Endothelial cell of umbilical vein (primary cell): ENCODE data around the gene CDKL4. TPM values are rescaled to one million over a fixed set of nuclear protein-coding genes. Genes with fewer than 3 reads are reported as not detected.

Source experiments
- BruUV-seq: library from RNA; stranded (reverse); fragments of 400-500 nt; replicated peaks from 2 replicates; lab custom pipeline; 2021; lab: Mats Ljungman, UMichigan
- CTCF ChIA-PET: fragments of 300-600, 350-600 bp; sonication (Branson Sonifier 250); formaldehyde crosslinking; loops from one replicate; lab custom pipeline; 2021; ENCODE audit warnings: antibody characterized with exemption, inconsistent platforms; lab: Charles Lee
- POLR2A ChIA-PET: fragments of 300-600, 350-600 bp; sonication (Branson Sonifier 250); formaldehyde crosslinking; loops from one replicate; lab custom pipeline; 2021; ENCODE audit warnings: antibody characterized with exemption, inconsistent platforms; lab: Charles Lee
- DNase-seq: peaks from one replicate; pipeline ENCODE4 v3.0.0-alpha.2; 2011; ENCODE audit warnings: low read depth, low spot score
- FAIRE-seq: peaks from 2 replicates; lab custom pipeline; 2011; peaks lifted over from hg19 to GRCh38; lab: Jason Lieb, UNC
- H2AFZ ChIP-seq: 2 replicates; pipeline ENCODE4 v1.6.0; 2012; ENCODE audit warnings: low read depth, low read length, control low read depth, inconsistent platforms
- H3K27ac ChIP-seq: 2 replicates; pipeline ENCODE4 v1.5.1; 2011; ENCODE audit warnings: low read depth, mild to moderate bottlenecking, control low read depth, low read length, moderate library complexity; ENCODE audit not compliant: insufficient read depth
- H3K27me3 ChIP-seq, 2 experiments: 2 replicates each; pipeline versions ENCODE4 v1.6.0 to v1.6.1; 2011; ENCODE audit warnings: low read length in 2 of 2, mixed read lengths in 1 of 2; ENCODE audit not compliant: control insufficient read depth in 2 of 2, insufficient read depth in 2 of 2
- H3K36me3 ChIP-seq, 2 experiments: 2 replicates in 1 of 2; 3 replicates in 1 of 2; pipeline ENCODE4 v1.5.1; 2011; ENCODE audit warnings: low read length in 2 of 2, mild to moderate bottlenecking in 1 of 2, moderate library complexity in 1 of 2; ENCODE audit not compliant: control insufficient read depth in 2 of 2, insufficient read depth in 2 of 2; ENCODE audit errors: extremely low read depth in 1 of 2
- H3K4me1 ChIP-seq: 3 replicates; pipeline ENCODE4 v1.5.1; 2011; ENCODE audit warnings: mild to moderate bottlenecking, low read length; ENCODE audit not compliant: control insufficient read depth, insufficient read depth; ENCODE audit errors: extremely low read depth
- H3K4me2 ChIP-seq: 2 replicates; pipeline ENCODE4 v1.6.1; 2011; ENCODE audit warnings: low read length, control low read depth, mixed read lengths; ENCODE audit not compliant: insufficient read depth
- H3K4me3 ChIP-seq, 3 experiments: fragments of 200-600 bp in 1 of 3; sonication (generic), shearing (Covaris generic) in 1 of 3; replicated peaks in 1 of 3; 2 replicates each; pipeline ENCODE4 v1.5.1; 2011 to 2016; ENCODE audit warnings: control low read depth in 3 of 3, low read length in 3 of 3, mild to moderate bottlenecking in 2 of 3, inconsistent platforms in 1 of 3, low read depth in 1 of 3, moderate library complexity in 1 of 3; ENCODE audit not compliant: insufficient read depth in 1 of 3
- H3K79me2 ChIP-seq: 2 replicates; pipeline ENCODE4 v1.6.0; 2012; ENCODE audit warnings: low read length, inconsistent platforms; ENCODE audit not compliant: control insufficient read depth, insufficient read depth
- H3K9ac ChIP-seq: replicated peaks from 2 replicates; pipeline ENCODE3; 2011; ENCODE audit warnings: low read length, control low read depth; ENCODE audit not compliant: insufficient read depth; ENCODE audit errors: extremely low read depth
- H3K9me1 ChIP-seq: replicated peaks from 3 replicates; pipeline ENCODE4 v1.6.0; 2011; ENCODE audit warnings: mild to moderate bottlenecking, low read length; ENCODE audit not compliant: control insufficient read depth, insufficient read depth; ENCODE audit errors: extremely low read depth
- H3K9me3 ChIP-seq: replicated peaks from 2 replicates; pipeline ENCODE4 v1.5.1; 2012; ENCODE audit warnings: low read length, inconsistent platforms; ENCODE audit not compliant: control insufficient read depth, insufficient read depth
- H4K20me1 ChIP-seq: replicated peaks from 2 replicates; pipeline ENCODE3; 2011; ENCODE audit warnings: mild to moderate bottlenecking, low read length; ENCODE audit not compliant: control insufficient read depth, insufficient read depth; ENCODE audit errors: extremely low read depth
- CTCF ChIP-seq, 2 donors: IDR thresholded peaks; 1 replicate in 1 of 2; 2 replicates in 1 of 2; pipeline ENCODE4 v1.5.1; 2011; ENCODE audit warnings: low read length in 2 of 2, mild to moderate bottlenecking in 2 of 2, moderate library complexity in 2 of 2, control low read depth in 1 of 2, inconsistent platforms in 1 of 2, low read depth in 1 of 2; ENCODE audit not compliant: insufficient read depth in 1 of 2; ENCODE audit errors: extremely low read depth in 1 of 2
- EZH2 ChIP-seq: IDR thresholded peaks from 2 replicates; pipeline ENCODE4 v1.6.1; 2012; ENCODE audit warnings: borderline replicate concordance, low read depth, mild to moderate bottlenecking, moderate library complexity, low read length, inconsistent platforms; ENCODE audit not compliant: severe bottlenecking
- FOS ChIP-seq: IDR thresholded peaks from 2 replicates; pipeline ENCODE4 v1.6.1; 2011; ENCODE audit warnings: mild to moderate bottlenecking, low read length, moderate library complexity, borderline replicate concordance; ENCODE audit not compliant: insufficient read depth
- GATA2 ChIP-seq: IDR thresholded peaks from 2 replicates; pipeline ENCODE4 v1.7.0; 2011; ENCODE audit warnings: low read depth, mild to moderate bottlenecking, moderate library complexity, mixed read lengths, low read length; ENCODE audit not compliant: insufficient read length, insufficient read depth
- JUN ChIP-seq: IDR thresholded peaks from 2 replicates; pipeline ENCODE4 v1.6.1; 2011; ENCODE audit warnings: borderline replicate concordance, low read depth; ENCODE audit not compliant: insufficient read length, insufficient read depth
- MAX ChIP-seq: IDR thresholded peaks from 2 replicates; pipeline ENCODE4 v1.6.1; 2011; ENCODE audit not compliant: insufficient read depth, insufficient read length
- MYC ChIP-seq: IDR thresholded peaks from one replicate; pipeline ENCODE4 v1.6.1; 2011; ENCODE audit warnings: mild to moderate bottlenecking, low read depth, low read length
- POLR2A ChIP-seq: IDR thresholded peaks from 2 replicates; pipeline ENCODE4 v1.6.1; 2012; ENCODE audit warnings: low read depth, mild to moderate bottlenecking, control low read depth, low read length
- POLR2AphosphoS5 ChIP-seq: IDR thresholded peaks from 2 replicates; pipeline ENCODE4 v1.6.1; 2012; ENCODE audit warnings: low read depth, mild to moderate bottlenecking, control low read depth, low read length, moderate library complexity; ENCODE audit not compliant: insufficient read depth
- dilution Hi-C: fragments of 300-500 bp; cut with MboI; formaldehyde crosslinking; loops from one replicate; pipeline ENCODE4 v1.15.0; 2019; ENCODE audit warnings: low sequenced_read_pairs; ENCODE audit not compliant: extremely low pct_ligation_motif_present
- intact Hi-C: fragments of 100-400 bp; cut with micrococcal nuclease; formaldehyde crosslinking; loops from one replicate; pipeline ENCODE4 v1.10.0; 2022
- polyA plus RNA-seq, 4 experiments: library from polyadenylated mRNA; depleted of rRNA in 3 of 4; stranded (reverse) in 3 of 4; unstranded in 1 of 4; fragments of >200 nt; gene quantifications; 2 replicates each; pipeline versions ENCODE4 v1.2.1 to v1.2.3, GENCODE V29; 2011 to 2012; ENCODE audit warnings: missing spikeins in 1 of 4
- total RNA-seq: library from RNA; stranded (reverse); gene quantifications from 2 replicates; pipeline ENCODE4 v1.2.3, GENCODE V29; 2021

Gene CDKL4
- total and polyA plus RNA-seq, 2 donors (not counting 3 experiments of a cell fraction or from before 2014, with no cell fraction given), result 0.17 to 0.75 TPM

GRCh38 chr2:39140322-39140847 is 103.4 kb downstream of the CDKL4 start:
- no peak for FAIRE-seq
- no TSS peak for BruUV-seq

More at GRCh38 chr2:39140322-39140847, 103.4 kb downstream of the CDKL4 start:
- H3K36me3 ChIP-seq, result no peaks in the 10 kb centered on the region
- no peak overlapping the region for H3K4me3 ChIP-seq
- POLR2A ChIA-PET, result no interaction called here
- intact Hi-C loops, result no loop called here
- H3K27me3 ChIP-seq, result peaks cover 0 to 3% of the 10 kb centered on the region in 2 experiments
- H3K4me1 ChIP-seq, result no peaks in the 10 kb centered on the region
- CTCF ChIA-PET, result interaction anchor here (1.3 kb wide), 1 partner anchor 9 kb away, joined by 3 read pairs; no protein-coding TSS in a partner anchor
- no peaks in the 10 kb centered on the region for H3K9me3 ChIP-seq
- H4K20me1 ChIP-seq, result no peaks in the 10 kb centered on the region
- dilution Hi-C loops, result no loop called here
- H3K4me2 ChIP-seq, result no peak overlapping the region
- no peak overlapping the region for H3K27ac ChIP-seq
- no peaks in the 10 kb centered on the region for H3K9me1 ChIP-seq
- H3K79me2 ChIP-seq, result no peaks in the 10 kb centered on the region
- no peak overlapping the region for H3K9ac ChIP-seq
- DNase-seq, result no peak
- no peak overlapping the region for H2AFZ ChIP-seq
- no peak for TF ChIP-seq POLR2AphosphoS5
- no peak for TF ChIP-seq JUN
- no peak for TF ChIP-seq EZH2
- no peak for TF ChIP-seq POLR2A
- TF ChIP-seq GATA2, result no peak
- no peak for TF ChIP-seq MYC
- no peak for TF ChIP-seq FOS
- no peak for TF ChIP-seq CTCF (IDR thresholded peaks at IDR 0.05; ENCODE audit: extremely low read depth in 1 of 2, insufficient read depth in 1 of 2, low read depth in 1 of 2, low read length in 2 of 2)
- no peak for TF ChIP-seq MAX
